Spleen (tissue), 7 donors: ENCODE measurements around the gene IDI2.

ENCODE experiments used
- POLR2A ChIP-seq, 3 donors: fragments of 450-650 bp; IDR thresholded peaks; one replicate each; pipeline ENCODE4 v1.5.1; 2017; ENCODE audit warnings: antibody characterized with exemption in 3 of 3, mild to moderate bottlenecking in 1 of 3
- TF ChIP-seq, protein P1 (sequence below), 11 experiments: fragments of 200-600 bp in 7 of 11; fragments of 450-650 bp in 4 of 11; sonication (generic) in 4 of 11; IDR thresholded peaks in 8 of 11; conservative IDR thresholded peaks in 3 of 11; 1 replicate in 7 of 11; 2 replicates in 4 of 11; pipeline versions ENCODE4 v1.4.0 to v1.8.0; 2016 to 2021; ENCODE audit warnings: antibody characterized with exemption in 11 of 11, inconsistent platforms in 4 of 11, mild to moderate bottlenecking in 1 of 11
- donor health status: DM: no; HTN: no; CAD: no; lungs with moderate emphysema.
- donor health status: DM: no; HTN: no; CAD: no.
- donor health status: DM: no; HTN: no; CAD: no.

DNA sequence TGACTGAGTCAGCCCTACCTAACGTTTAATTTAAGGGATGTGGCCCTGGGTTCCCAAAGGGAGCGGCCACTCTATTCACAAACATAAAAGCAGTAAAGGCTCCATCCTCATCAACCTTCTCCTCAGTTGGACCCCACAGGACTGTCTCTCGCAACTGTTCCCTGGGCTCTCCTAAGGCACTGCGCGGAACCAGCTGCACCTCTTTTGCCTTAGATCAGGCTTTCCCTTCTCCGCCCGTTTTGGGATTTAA is 38.1 kb downstream of the IDI2 start:
- TF ChIP-seq, protein P1, sequence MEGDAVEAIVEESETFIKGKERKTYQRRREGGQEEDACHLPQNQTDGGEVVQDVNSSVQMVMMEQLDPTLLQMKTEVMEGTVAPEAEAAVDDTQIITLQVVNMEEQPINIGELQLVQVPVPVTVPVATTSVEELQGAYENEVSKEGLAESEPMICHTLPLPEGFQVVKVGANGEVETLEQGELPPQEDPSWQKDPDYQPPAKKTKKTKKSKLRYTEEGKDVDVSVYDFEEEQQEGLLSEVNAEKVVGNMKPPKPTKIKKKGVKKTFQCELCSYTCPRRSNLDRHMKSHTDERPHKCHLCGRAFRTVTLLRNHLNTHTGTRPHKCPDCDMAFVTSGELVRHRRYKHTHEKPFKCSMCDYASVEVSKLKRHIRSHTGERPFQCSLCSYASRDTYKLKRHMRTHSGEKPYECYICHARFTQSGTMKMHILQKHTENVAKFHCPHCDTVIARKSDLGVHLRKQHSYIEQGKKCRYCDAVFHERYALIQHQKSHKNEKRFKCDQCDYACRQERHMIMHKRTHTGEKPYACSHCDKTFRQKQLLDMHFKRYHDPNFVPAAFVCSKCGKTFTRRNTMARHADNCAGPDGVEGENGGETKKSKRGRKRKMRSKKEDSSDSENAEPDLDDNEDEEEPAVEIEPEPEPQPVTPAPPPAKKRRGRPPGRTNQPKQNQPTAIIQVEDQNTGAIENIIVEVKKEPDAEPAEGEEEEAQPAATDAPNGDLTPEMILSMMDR (IDR thresholded peaks at IDR 0.05 in 8 of 11, conservative IDR thresholded peaks at IDR 0.05 in 3 of 11): no peak
- no peak for TF ChIP-seq POLR2A (IDR thresholded peaks at IDR 0.05)
